Measurements from ENCODE around the gene DPM1.
"Not testable (repeated sequence)": the region's sequence is repeated elsewhere in the genome, so short reads cannot be mapped to it uniquely, and the experiment has no call there.

DPM1 gene

DNA sequence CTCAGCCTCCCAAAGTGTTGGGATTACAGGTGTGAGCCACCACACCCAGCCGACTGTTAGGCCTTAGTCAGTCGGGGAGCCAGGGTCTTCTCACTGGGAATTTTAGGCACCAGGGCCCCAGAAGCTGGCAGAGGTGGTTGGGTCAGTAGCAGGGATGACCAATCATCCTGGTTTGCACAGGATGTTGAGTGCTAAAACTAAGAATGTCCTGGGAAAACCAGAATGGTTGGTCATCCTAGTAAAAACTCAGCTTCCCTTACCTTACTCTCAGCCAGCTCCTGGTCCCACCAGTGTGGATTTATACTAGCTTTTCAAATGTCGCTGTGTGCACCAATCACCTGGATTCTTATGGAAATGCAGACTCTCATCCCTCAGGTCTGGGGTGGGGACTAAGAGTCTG lies 32.7 kb upstream of the DPM1 start:
- no peak for TF ChIP-seq POLR2A (IDR thresholded peaks at IDR 0.05; ENCODE audit: low read depth, low read length)
- no peak for DNase-seq (ENCODE audit: insufficient read length, low spot score)
- no peak for FAIRE-seq

DNA sequence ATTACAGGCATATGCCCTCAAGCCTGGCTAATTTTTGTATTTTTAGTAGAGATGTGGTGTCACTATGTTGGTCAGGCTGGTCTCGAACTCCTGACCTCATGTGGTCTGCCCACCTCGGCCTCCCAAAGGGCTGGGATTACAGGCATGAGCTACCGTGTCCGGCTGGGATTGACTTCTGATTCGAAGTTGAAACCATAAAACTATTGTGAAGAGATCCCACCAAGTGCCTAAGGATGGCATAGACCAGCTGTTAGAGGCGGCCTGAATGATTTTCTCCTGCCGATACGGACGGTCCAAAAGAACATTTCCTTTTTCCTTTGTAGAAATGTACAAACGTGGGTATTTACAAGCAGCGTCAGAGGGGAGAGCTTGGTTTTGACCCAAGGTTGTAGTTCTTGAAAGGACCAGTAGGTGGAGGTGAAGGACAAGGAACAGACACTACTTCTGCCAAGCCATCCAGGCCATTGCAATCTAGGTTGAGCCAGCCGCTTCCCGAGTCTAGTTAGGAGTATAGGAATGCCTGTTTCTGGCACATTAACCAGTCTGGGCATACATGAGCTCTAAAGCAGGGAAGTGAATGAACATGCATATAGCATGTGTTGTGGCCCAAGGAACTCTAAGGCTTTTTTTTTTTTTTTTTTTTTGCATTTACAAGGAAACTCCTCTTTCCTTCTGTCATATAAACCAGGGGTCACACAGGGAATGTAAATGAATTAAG lies 29.3 kb upstream of the DPM1 start:
- peak; percentile 60 for DNase-seq (ENCODE audit: insufficient read length, low spot score)
- no peak for TF ChIP-seq POLR2A (IDR thresholded peaks at IDR 0.05; ENCODE audit: low read depth, low read length)
- peak; percentile 48 for FAIRE-seq

DNA sequence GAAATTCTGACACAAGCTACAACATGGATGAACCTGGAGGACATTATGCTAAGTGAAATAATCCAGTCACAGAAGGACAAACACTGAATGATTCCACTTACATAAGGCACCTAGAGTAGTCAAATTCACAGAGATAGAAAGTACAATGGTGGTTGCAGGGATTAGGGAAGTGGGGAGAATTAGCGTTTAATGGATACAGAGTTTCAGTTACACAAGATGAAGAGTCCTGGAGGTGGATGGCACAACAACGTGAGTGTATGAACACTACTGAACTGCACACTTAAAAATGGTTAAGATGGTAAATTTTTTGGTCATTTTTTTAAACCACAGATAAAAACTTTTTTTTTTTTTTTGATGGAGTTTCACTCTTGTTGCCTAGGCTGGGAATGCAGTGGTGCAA lies 25.0 kb upstream of the DPM1 start:
- TF ChIP-seq POLR2A (IDR thresholded peaks at IDR 0.05; ENCODE audit: low read depth, low read length): no peak
- FAIRE-seq: no peak
- no peak for DNase-seq (ENCODE audit: insufficient read length, low spot score)

GRCh38 chr20:50982363-50982762 lies 24.0 kb upstream of the DPM1 start:
- TF ChIP-seq POLR2A (IDR thresholded peaks at IDR 0.05; ENCODE audit: low read depth, low read length): no peak
- DNase-seq (ENCODE audit: insufficient read length, low spot score): peak; percentile 46
- no peak for FAIRE-seq

- DNase-seq (ENCODE audit: insufficient read length, low spot score) (no peak), FAIRE-seq (no peak)
- TF ChIP-seq POLR2A (IDR thresholded peaks at IDR 0.05; ENCODE audit: low read depth, low read length): no peak
Measured at GRCh38 chr20:50981714-50982048, 23.3 kb upstream of the DPM1 start.

DNA sequence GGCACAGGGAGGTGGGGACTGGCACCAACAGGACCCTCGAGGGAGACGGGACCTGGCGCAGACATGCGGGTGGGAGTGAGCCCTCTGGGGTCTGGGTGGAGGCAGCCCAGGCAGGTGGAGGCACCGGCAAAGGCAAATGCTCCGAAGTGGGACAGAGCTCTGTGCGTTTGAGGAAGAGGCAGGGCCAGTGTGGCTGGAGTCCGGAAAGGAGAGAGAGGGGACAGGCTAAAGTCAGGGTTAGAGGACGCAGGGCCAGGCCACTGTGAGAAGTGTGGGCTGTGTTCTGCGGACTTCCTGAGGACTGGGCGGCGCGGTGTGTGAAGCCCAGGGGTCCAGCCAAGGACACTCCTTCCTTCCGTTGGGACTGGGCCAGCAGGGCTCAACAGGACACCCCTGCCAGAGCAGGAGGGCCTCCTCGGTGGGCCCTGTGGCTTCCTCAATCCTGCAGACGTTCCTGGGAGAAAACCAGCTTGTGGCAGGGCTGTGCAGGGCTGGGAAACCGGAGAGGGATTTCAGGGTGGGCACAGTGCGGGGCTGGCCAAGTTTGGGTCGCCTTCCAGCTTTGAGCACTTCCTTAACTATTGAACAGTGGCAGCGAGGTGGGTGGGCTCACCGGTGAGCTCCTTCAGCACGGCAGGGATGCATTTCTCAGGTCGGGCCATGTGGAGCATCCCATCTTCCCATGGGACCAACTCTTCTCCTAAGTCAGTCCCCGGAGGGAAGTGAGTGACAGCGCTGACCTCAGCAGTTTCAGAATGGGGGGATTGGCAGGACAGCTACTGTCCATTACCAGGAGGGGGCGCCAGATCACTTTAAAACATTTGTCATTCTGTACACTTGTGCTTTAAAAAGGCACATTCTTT lies 22.8 kb upstream of the DPM1 start:
- DNase-seq (ENCODE audit: insufficient read length, low spot score) (no peak), FAIRE-seq (no peak)
- TF ChIP-seq POLR2A (IDR thresholded peaks at IDR 0.05; ENCODE audit: low read depth, low read length): no peak

GRCh38 chr20:50980071-50980681 lies 21.8 kb upstream of the DPM1 start:
- peak; percentile 69 for FAIRE-seq
- peak; percentile 76 for DNase-seq (ENCODE audit: insufficient read length, low spot score)
- no peak for TF ChIP-seq POLR2A (IDR thresholded peaks at IDR 0.05; ENCODE audit: low read depth, low read length)

- DNase-seq (ENCODE audit: insufficient read length, low spot score); FAIRE-seq: not testable (repeated sequence)
Measured at GRCh38 chr20:50978533-50978932, 20.2 kb upstream of the DPM1 start.

GRCh38 chr20:50977066-50978021 lies 19.0 kb upstream of the DPM1 start:
- FAIRE-seq (no peak), DNase-seq (ENCODE audit: insufficient read length, low spot score) (no peak)
- TF ChIP-seq POLR2A (IDR thresholded peaks at IDR 0.05; ENCODE audit: low read depth, low read length): no peak

GRCh38 chr20:50975701-50976330 lies 17.5 kb upstream of the DPM1 start:
- DNase-seq (ENCODE audit: insufficient read length, low spot score) (no peak), FAIRE-seq (no peak)
- no peak for TF ChIP-seq POLR2A (IDR thresholded peaks at IDR 0.05; ENCODE audit: low read depth, low read length)

GRCh38 chr20:50969912-50970311 lies 11.6 kb upstream of the DPM1 start:
- FAIRE-seq (no peak), DNase-seq (ENCODE audit: insufficient read length, low spot score) (no peak)
- no peak for TF ChIP-seq POLR2A (IDR thresholded peaks at IDR 0.05; ENCODE audit: low read depth, low read length)

- FAIRE-seq: no peak
- no peak for TF ChIP-seq POLR2A (IDR thresholded peaks at IDR 0.05; ENCODE audit: low read depth, low read length)
- no peak for DNase-seq (ENCODE audit: insufficient read length, low spot score)
Measured at GRCh38 chr20:50969435-50969834, 11.1 kb upstream of the DPM1 start.

- no peak for TF ChIP-seq POLR2A (IDR thresholded peaks at IDR 0.05; ENCODE audit: low read depth, low read length)
- FAIRE-seq (no peak), DNase-seq (ENCODE audit: insufficient read length, low spot score) (no peak)
Measured at GRCh38 chr20:50968289-50968688, 10.0 kb upstream of the DPM1 start.

Data from H54 (cell line).